WTC11 (cell line): Measurements from ENCODE around the gene FFAR2.

ENCODE experiments used
- FOXJ3 ChIP-seq: sonication (generic); formaldehyde crosslinking; IDR thresholded peaks from 2 replicates; pipeline ENCODE4 v1.9.0; 2021; ENCODE audit warnings: missing genetic modification reagents, mild to moderate bottlenecking, borderline replicate concordance
- JUN ChIP-seq: sonication (generic); formaldehyde crosslinking; IDR thresholded peaks from 2 replicates; pipeline ENCODE4 v1.8.0; 2023; ENCODE audit warnings: mild to moderate bottlenecking, missing genetic modification reagents
- NFATC4 ChIP-seq: fragments of 250-450 bp; sonication (Bioruptor Pico); IDR thresholded peaks from 2 replicates; pipeline ENCODE4 v1.9.0; 2021; ENCODE audit warnings: mild to moderate bottlenecking
- SMAD4 ChIP-seq: sonication (generic); formaldehyde crosslinking; IDR thresholded peaks from 2 replicates; pipeline ENCODE4 v1.8.0; 2022; ENCODE audit warnings: mild to moderate bottlenecking, missing genetic modification reagents
- TF ChIP-seq, protein P1 (sequence below): fragments of 200-600 bp; IDR thresholded peaks from 2 replicates; pipeline ENCODE4 v1.8.0; 2022; ENCODE audit warnings: antibody characterized with exemption
- TF ChIP-seq, protein P2 (sequence below): sonication (generic); formaldehyde crosslinking; IDR thresholded peaks from 2 replicates; pipeline ENCODE4 v1.8.0; 2023; ENCODE audit warnings: missing genetic modification reagents
- TF ChIP-seq, protein P3 (sequence below): sonication (generic); formaldehyde crosslinking; IDR thresholded peaks from 2 replicates; pipeline ENCODE4 v1.8.1; 2022; ENCODE audit warnings: low read depth, missing genetic modification reagents, borderline replicate concordance
- TF ChIP-seq, protein P4 (sequence below): sonication (generic); formaldehyde crosslinking; IDR thresholded peaks from 2 replicates; pipeline ENCODE4 v1.8.1; 2022; ENCODE audit warnings: low read depth, mild to moderate bottlenecking, moderate library complexity, missing genetic modification reagents, borderline replicate concordance
- TF ChIP-seq, protein P5 (sequence below): sonication (generic); formaldehyde crosslinking; IDR thresholded peaks from 2 replicates; pipeline ENCODE4 v1.8.1; 2022; ENCODE audit warnings: mild to moderate bottlenecking, moderate library complexity, missing genetic modification reagents

DNA sequence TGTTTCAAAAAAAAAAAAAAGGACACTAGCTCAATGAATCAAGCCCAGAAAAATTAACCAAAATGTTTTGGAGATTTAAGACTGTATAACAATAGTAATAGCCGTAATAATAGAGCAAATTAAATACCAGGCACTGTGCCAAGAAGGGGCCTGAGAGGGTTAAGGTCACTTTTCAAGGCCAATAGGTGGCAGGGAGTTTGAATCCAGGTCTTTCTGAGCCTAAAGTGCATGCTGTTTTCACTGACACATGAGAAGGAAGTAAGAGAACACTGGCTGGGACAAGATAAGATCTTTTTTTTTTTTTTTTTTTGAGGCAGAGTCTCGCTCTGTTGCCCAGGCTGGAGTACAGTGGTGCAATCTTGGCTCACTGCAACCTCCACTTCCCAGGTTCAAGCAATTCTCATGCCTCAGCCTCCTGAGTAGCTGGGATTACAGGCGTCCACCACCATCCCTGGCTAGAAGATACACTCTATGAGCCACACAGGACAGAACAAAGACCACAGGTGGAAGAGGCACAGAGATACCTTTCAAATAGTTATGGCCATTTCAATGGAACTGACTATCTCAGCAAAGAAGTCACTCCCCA lies 7.7 kb downstream of the FFAR2 start:
- TF ChIP-seq, protein P1, sequence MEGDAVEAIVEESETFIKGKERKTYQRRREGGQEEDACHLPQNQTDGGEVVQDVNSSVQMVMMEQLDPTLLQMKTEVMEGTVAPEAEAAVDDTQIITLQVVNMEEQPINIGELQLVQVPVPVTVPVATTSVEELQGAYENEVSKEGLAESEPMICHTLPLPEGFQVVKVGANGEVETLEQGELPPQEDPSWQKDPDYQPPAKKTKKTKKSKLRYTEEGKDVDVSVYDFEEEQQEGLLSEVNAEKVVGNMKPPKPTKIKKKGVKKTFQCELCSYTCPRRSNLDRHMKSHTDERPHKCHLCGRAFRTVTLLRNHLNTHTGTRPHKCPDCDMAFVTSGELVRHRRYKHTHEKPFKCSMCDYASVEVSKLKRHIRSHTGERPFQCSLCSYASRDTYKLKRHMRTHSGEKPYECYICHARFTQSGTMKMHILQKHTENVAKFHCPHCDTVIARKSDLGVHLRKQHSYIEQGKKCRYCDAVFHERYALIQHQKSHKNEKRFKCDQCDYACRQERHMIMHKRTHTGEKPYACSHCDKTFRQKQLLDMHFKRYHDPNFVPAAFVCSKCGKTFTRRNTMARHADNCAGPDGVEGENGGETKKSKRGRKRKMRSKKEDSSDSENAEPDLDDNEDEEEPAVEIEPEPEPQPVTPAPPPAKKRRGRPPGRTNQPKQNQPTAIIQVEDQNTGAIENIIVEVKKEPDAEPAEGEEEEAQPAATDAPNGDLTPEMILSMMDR, result no peak
- TF ChIP-seq JUN (CRISPR knock-in tag), result no peak
- no peak for TF ChIP-seq FOXJ3 (CRISPR knock-in tag)
- no peak for TF ChIP-seq NFATC4
- TF ChIP-seq, protein P2, sequence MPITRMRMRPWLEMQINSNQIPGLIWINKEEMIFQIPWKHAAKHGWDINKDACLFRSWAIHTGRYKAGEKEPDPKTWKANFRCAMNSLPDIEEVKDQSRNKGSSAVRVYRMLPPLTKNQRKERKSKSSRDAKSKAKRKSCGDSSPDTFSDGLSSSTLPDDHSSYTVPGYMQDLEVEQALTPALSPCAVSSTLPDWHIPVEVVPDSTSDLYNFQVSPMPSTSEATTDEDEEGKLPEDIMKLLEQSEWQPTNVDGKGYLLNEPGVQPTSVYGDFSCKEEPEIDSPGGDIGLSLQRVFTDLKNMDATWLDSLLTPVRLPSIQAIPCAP, result no peak
- no peak for TF ChIP-seq SMAD4 (CRISPR knock-in tag)
- TF ChIP-seq, protein P3, sequence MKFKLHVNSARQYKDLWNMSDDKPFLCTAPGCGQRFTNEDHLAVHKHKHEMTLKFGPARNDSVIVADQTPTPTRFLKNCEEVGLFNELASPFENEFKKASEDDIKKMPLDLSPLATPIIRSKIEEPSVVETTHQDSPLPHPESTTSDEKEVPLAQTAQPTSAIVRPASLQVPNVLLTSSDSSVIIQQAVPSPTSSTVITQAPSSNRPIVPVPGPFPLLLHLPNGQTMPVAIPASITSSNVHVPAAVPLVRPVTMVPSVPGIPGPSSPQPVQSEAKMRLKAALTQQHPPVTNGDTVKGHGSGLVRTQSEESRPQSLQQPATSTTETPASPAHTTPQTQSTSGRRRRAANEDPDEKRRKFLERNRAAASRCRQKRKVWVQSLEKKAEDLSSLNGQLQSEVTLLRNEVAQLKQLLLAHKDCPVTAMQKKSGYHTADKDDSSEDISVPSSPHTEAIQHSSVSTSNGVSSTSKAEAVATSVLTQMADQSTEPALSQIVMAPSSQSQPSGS, result no peak
- TF ChIP-seq, protein P4, sequence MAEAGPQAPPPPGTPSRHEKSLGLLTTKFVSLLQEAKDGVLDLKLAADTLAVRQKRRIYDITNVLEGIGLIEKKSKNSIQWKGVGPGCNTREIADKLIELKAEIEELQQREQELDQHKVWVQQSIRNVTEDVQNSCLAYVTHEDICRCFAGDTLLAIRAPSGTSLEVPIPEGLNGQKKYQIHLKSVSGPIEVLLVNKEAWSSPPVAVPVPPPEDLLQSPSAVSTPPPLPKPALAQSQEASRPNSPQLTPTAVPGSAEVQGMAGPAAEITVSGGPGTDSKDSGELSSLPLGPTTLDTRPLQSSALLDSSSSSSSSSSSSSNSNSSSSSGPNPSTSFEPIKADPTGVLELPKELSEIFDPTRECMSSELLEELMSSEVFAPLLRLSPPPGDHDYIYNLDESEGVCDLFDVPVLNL (CRISPR knock-in tag), result no peak
- TF ChIP-seq, protein P5, sequence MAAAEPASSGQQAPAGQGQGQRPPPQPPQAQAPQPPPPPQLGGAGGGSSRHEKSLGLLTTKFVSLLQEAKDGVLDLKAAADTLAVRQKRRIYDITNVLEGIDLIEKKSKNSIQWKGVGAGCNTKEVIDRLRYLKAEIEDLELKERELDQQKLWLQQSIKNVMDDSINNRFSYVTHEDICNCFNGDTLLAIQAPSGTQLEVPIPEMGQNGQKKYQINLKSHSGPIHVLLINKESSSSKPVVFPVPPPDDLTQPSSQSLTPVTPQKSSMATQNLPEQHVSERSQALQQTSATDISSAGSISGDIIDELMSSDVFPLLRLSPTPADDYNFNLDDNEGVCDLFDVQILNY, result no peak
